Gastroesophageal sphincter (tissue), 3 donors: ENCODE data around the gene PCAT6.

Source experiments
- POLR2A ChIP-seq, 2 donors: fragments of 450-650 bp; IDR thresholded peaks; one replicate each; pipeline ENCODE4 v1.6.1; 2017; ENCODE audit warnings: antibody characterized with exemption in 2 of 2, mild to moderate bottlenecking in 2 of 2, moderate library complexity in 1 of 2
- POLR2AphosphoS5 ChIP-seq: sonication (generic); formaldehyde crosslinking; IDR thresholded peaks from one replicate; pipeline ENCODE4 v1.6.1; 2017; ENCODE audit warnings: antibody characterized with exemption
- TF ChIP-seq, protein P1 (sequence below), 4 experiments: fragments of 200-600 bp in 2 of 4; fragments of 450-650 bp in 2 of 4; sonication (generic) in 1 of 4; IDR thresholded peaks; one replicate each; pipeline ENCODE4 v1.5.1; 2017 to 2019; ENCODE audit warnings: antibody characterized with exemption in 4 of 4, mild to moderate bottlenecking in 2 of 4, moderate library complexity in 2 of 4

DNA sequence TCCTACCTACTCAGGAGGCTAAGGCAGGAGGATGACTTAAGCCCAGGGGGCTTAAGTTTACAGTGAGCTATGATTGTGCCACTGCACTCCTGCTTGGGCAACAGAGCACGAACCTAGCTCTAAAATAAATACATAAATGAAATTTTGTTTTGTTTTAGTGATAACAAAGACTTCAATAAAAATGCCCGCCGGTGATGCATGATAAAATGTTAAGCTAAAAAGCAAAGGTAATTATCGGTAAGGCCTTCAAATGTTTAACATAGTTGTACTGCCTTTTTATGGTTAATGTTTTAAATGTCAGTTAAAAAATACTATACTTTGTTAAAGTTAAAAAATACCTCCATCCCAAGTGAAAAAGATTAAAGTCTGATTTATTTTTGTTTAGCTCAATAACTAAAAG, 29.6 kb upstream of the PCAT6 start:
- TF ChIP-seq, protein P1, sequence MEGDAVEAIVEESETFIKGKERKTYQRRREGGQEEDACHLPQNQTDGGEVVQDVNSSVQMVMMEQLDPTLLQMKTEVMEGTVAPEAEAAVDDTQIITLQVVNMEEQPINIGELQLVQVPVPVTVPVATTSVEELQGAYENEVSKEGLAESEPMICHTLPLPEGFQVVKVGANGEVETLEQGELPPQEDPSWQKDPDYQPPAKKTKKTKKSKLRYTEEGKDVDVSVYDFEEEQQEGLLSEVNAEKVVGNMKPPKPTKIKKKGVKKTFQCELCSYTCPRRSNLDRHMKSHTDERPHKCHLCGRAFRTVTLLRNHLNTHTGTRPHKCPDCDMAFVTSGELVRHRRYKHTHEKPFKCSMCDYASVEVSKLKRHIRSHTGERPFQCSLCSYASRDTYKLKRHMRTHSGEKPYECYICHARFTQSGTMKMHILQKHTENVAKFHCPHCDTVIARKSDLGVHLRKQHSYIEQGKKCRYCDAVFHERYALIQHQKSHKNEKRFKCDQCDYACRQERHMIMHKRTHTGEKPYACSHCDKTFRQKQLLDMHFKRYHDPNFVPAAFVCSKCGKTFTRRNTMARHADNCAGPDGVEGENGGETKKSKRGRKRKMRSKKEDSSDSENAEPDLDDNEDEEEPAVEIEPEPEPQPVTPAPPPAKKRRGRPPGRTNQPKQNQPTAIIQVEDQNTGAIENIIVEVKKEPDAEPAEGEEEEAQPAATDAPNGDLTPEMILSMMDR (IDR thresholded peaks at IDR 0.05), result no peak
- TF ChIP-seq POLR2A (IDR thresholded peaks at IDR 0.05) (no peak), POLR2AphosphoS5 (no peak)
